Loucy (cell line): ENCODE measurements around the gene CROCC2.

Experiments used
- H2AFZ ChIP-seq: fragments of 200-600 bp; sonication (generic); 2 replicates; pipeline ENCODE4 v1.6.0; 2016; ENCODE audit warnings: antibody characterized with exemption, mild to moderate bottlenecking, low read length, moderate library complexity
- H3F3A ChIP-seq: fragments of 200-600 bp; 2 replicates; pipeline ENCODE4 v1.6.0; 2016; ENCODE audit warnings: antibody characterized with exemption, low read depth, mild to moderate bottlenecking
- H3K27me3 ChIP-seq: fragments of 200-600 bp; sonication (generic); 2 replicates; pipeline ENCODE4 v1.6.1; 2014; ENCODE audit warnings: low read length, mild to moderate bottlenecking; ENCODE audit not compliant: insufficient read depth, poor library complexity, severe bottlenecking
- H3K36me3 ChIP-seq: fragments of 200-600 bp; sonication (generic); 2 replicates; pipeline ENCODE4 v1.6.1; 2016; ENCODE audit warnings: low read length; ENCODE audit not compliant: insufficient read depth
- H3K4me1 ChIP-seq: fragments of 200-600 bp; sonication (generic); 2 replicates; pipeline ENCODE4 v1.5.1; 2014; ENCODE audit warnings: low read length, mild to moderate bottlenecking; ENCODE audit not compliant: insufficient read depth, poor library complexity, severe bottlenecking
- H3K4me2 ChIP-seq: fragments of 200-600 bp; sonication (generic); 2 replicates; pipeline ENCODE4 v1.6.0; 2014; ENCODE audit warnings: antibody characterized with exemption, low read length, low read depth, mild to moderate bottlenecking; ENCODE audit not compliant: poor library complexity, severe bottlenecking
- H3K4me3 ChIP-seq: fragments of 200-600 bp; sonication (generic); 2 replicates; pipeline ENCODE4 v1.5.1; 2014; ENCODE audit warnings: low read length, mild to moderate bottlenecking, mixed read lengths; ENCODE audit not compliant: poor library complexity, severe bottlenecking
- H3K79me2 ChIP-seq: fragments of 200-600 bp; sonication (generic); 2 replicates; pipeline ENCODE4 v1.6.1; 2014; ENCODE audit warnings: low read length; ENCODE audit not compliant: insufficient read depth
- H3K9ac ChIP-seq: fragments of 200-600 bp; sonication (generic); 2 replicates; pipeline ENCODE4 v1.6.0; 2014; ENCODE audit warnings: mild to moderate bottlenecking, low read depth, low read length, moderate library complexity; ENCODE audit not compliant: poor library complexity, severe bottlenecking
- H3K9me2 ChIP-seq: fragments of 200-600 bp; sonication (generic); replicated peaks from 2 replicates; pipeline ENCODE4 v1.6.1; 2016; ENCODE audit warnings: low read depth, low read length, mixed read lengths
- H3K9me3 ChIP-seq: fragments of 200-600 bp; sonication (generic); 2 replicates; pipeline ENCODE4 v1.6.1; 2014; ENCODE audit warnings: mild to moderate bottlenecking, antibody characterized with exemption, low read length, low read depth; ENCODE audit not compliant: insufficient read depth
- H4K20me1 ChIP-seq: fragments of 200-600 bp; sonication (generic); 2 replicates; pipeline ENCODE4 v1.6.0; 2014; ENCODE audit warnings: antibody characterized with exemption, low read length, mild to moderate bottlenecking; ENCODE audit not compliant: insufficient read depth, poor library complexity, severe bottlenecking
- EZH2phosphoT487 ChIP-seq: fragments of 200-600 bp; IDR thresholded peaks from 2 replicates; pipeline ENCODE4 v1.6.1; 2018; ENCODE audit warnings: antibody characterized with exemption, mild to moderate bottlenecking, moderate library complexity, borderline replicate concordance
- TF ChIP-seq, protein P1 (sequence below): fragments of 200-600 bp; sonication (generic); conservative IDR thresholded peaks from 2 replicates; pipeline ENCODE4 v1.5.1; 2014; ENCODE audit warnings: mild to moderate bottlenecking, antibody characterized with exemption, low read length

CROCC2 gene

GRCh38 chr2:240858871-240859270 is 47.3 kb upstream of the CROCC2 start:
- peaks cover 11% of the 10 kb centered on the region; the same call in 1 of the 2 replicates for H3K9me3 ChIP-seq
- H3K79me2 ChIP-seq: no peaks in the 10 kb centered on the region
- H3K36me3 ChIP-seq: no peaks in the 10 kb centered on the region
- TF ChIP-seq EZH2phosphoT487: no peak
- TF ChIP-seq, protein P1, sequence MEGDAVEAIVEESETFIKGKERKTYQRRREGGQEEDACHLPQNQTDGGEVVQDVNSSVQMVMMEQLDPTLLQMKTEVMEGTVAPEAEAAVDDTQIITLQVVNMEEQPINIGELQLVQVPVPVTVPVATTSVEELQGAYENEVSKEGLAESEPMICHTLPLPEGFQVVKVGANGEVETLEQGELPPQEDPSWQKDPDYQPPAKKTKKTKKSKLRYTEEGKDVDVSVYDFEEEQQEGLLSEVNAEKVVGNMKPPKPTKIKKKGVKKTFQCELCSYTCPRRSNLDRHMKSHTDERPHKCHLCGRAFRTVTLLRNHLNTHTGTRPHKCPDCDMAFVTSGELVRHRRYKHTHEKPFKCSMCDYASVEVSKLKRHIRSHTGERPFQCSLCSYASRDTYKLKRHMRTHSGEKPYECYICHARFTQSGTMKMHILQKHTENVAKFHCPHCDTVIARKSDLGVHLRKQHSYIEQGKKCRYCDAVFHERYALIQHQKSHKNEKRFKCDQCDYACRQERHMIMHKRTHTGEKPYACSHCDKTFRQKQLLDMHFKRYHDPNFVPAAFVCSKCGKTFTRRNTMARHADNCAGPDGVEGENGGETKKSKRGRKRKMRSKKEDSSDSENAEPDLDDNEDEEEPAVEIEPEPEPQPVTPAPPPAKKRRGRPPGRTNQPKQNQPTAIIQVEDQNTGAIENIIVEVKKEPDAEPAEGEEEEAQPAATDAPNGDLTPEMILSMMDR: no peak
- no peaks in the 10 kb centered on the region for H3K4me1 ChIP-seq
- no peaks in the 10 kb centered on the region for H3F3A ChIP-seq
- no peaks in the 10 kb centered on the region for H4K20me1 ChIP-seq
- no peak overlapping the region for H3K4me3 ChIP-seq
- H3K4me2 ChIP-seq: no peak overlapping the region
- H2AFZ ChIP-seq: no peak overlapping the region
- H3K27me3 ChIP-seq: no peaks in the 10 kb centered on the region
- no peaks in the 10 kb centered on the region for H3K9me2 ChIP-seq
- no peak overlapping the region for H3K9ac ChIP-seq

GRCh38 chr2:240861547-240861946 is 44.6 kb upstream of the CROCC2 start:
- H3K4me3 ChIP-seq: no peak overlapping the region
- H3K9me2 ChIP-seq: no peaks in the 10 kb centered on the region
- no peaks in the 10 kb centered on the region for H3F3A ChIP-seq
- TF ChIP-seq EZH2phosphoT487: no peak
- TF ChIP-seq, protein P1: no peak
- H3K4me1 ChIP-seq: no peaks in the 10 kb centered on the region
- H2AFZ ChIP-seq: no peak overlapping the region
- no peaks in the 10 kb centered on the region for H4K20me1 ChIP-seq
- H3K79me2 ChIP-seq: no peaks in the 10 kb centered on the region
- no peaks in the 10 kb centered on the region for H3K27me3 ChIP-seq
- no peak overlapping the region for H3K4me2 ChIP-seq
- peaks cover 4% of the 10 kb centered on the region; the same call in 1 of the 2 replicates for H3K9me3 ChIP-seq
- no peak overlapping the region for H3K9ac ChIP-seq
- no peaks in the 10 kb centered on the region for H3K36me3 ChIP-seq

- Histone ChIP-seq H3K4me2 (no peak overlapping the region), H4K20me1 (no peaks in the 10 kb centered on the region), H3K9me3 (no peaks in the 10 kb centered on the region), H3K36me3 (no peaks in the 10 kb centered on the region), H3K79me2 (no peaks in the 10 kb centered on the region), H3K9me2 (no peaks in the 10 kb centered on the region), H3K4me1 (no peaks in the 10 kb centered on the region), H3F3A (no peaks in the 10 kb centered on the region), H3K4me3 (no peak overlapping the region), H3K9ac (no peak overlapping the region), H2AFZ (no peak overlapping the region), H3K27me3 (no peaks in the 10 kb centered on the region)
- TF ChIP-seq EZH2phosphoT487: no peak
- TF ChIP-seq, protein P1: no peak
Observed at GRCh38 chr2:240864475-240864874, 41.7 kb upstream of the CROCC2 start.
